Coronary artery (tissue), 2 donors: ENCODE results near the gene HMCN2.

ENCODE experiments used
- DNase-seq: peaks from one replicate; pipeline ENCODE4 v3.0.0-alpha.2; 2017; ENCODE audit warnings: low spot score
- H3K27ac ChIP-seq, 2 donors: fragments of 200-600 bp; sonication (generic); one replicate each; pipeline ENCODE4 v1.5.1; 2016 to 2019
- H3K4me3 ChIP-seq: fragments of 200-600 bp; sonication (generic); 2 replicates; pipeline ENCODE4 v1.5.1; 2016; ENCODE audit warnings: mild to moderate bottlenecking, moderate library complexity
- TF ChIP-seq, protein P1 (sequence below): fragments of 200-600 bp; sonication (generic); IDR thresholded peaks from one replicate; pipeline ENCODE4 v1.5.1; 2019; ENCODE audit warnings: antibody characterized with exemption

Gene HMCN2

DNA sequence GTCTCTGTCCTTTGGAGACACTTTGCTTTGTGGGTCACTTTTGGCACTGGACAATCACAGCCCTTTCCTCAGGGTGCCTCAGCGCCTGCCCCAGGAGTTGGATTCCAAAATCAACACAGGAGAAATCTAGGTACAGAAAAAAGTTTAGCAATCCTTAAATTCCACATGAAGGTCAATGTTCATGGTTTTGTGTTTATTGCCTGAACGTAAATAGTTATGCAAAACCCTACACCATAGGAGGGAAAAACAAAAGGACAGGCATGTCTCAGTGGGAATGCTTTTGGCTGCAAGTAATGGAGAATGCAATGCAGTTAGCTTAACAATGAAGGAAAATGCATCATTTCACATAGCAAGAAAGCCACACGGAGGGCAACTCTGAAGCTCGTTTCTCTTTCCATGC is 6.5 kb upstream of the HMCN2 start:
- DNase-seq = no peak

DNA sequence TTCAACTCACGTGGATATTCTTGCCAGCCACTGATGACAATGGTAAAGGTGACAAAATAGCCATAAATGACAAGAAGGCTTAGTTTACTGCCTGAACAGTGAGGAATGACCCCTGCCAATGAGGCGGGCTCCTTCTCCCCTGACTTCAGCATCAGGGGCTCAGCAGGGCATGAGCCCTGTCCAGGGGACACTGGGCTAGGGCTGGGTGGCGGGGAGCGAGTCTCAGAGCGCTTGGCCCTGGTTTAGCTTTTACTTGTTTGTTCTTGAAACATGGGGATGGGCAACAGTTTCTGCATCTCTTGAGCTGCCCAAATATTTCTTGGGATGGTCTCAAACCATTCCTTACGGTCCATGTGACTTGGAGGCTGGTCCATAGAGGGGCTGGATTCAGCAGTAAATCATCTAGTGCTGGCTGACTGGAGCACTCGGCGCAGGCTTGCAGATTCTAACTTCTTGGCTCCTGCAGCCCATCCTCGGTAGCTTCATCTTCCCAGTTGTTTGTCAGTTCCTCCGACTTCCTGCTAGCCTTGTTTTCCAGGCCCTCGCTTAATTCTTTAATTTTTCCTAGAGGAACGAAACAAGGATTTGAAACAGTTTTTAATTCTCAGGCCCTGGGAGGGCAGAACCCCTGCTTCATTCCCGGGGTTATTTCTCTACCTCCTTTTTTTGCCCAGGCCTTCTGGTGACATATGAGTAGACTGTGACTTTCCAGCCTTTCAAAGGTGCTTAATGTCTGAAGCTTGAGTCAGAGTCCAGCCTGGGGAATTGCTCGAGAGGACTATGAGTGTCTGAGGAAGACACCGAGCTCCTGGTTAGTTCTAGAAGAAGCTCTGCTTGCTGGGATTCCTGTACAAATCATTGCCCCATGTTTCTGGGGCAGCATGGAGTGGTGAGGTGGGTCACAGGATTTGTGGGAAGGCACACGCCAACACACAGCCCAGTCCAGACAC is 4.5 kb upstream of the HMCN2 start:
- TF ChIP-seq, protein P1, sequence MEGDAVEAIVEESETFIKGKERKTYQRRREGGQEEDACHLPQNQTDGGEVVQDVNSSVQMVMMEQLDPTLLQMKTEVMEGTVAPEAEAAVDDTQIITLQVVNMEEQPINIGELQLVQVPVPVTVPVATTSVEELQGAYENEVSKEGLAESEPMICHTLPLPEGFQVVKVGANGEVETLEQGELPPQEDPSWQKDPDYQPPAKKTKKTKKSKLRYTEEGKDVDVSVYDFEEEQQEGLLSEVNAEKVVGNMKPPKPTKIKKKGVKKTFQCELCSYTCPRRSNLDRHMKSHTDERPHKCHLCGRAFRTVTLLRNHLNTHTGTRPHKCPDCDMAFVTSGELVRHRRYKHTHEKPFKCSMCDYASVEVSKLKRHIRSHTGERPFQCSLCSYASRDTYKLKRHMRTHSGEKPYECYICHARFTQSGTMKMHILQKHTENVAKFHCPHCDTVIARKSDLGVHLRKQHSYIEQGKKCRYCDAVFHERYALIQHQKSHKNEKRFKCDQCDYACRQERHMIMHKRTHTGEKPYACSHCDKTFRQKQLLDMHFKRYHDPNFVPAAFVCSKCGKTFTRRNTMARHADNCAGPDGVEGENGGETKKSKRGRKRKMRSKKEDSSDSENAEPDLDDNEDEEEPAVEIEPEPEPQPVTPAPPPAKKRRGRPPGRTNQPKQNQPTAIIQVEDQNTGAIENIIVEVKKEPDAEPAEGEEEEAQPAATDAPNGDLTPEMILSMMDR = no peak
- DNase-seq = no peak
- no peak overlapping the region for H3K27ac ChIP-seq
- no peak overlapping the region for H3K4me3 ChIP-seq

More for the DNA sequence above, 6.5 kb upstream of the HMCN2 start:
- Histone ChIP-seq H3K27ac (no peak overlapping the region), H3K4me3 (no peak overlapping the region)
- TF ChIP-seq, protein P1 = no peak

DNA sequence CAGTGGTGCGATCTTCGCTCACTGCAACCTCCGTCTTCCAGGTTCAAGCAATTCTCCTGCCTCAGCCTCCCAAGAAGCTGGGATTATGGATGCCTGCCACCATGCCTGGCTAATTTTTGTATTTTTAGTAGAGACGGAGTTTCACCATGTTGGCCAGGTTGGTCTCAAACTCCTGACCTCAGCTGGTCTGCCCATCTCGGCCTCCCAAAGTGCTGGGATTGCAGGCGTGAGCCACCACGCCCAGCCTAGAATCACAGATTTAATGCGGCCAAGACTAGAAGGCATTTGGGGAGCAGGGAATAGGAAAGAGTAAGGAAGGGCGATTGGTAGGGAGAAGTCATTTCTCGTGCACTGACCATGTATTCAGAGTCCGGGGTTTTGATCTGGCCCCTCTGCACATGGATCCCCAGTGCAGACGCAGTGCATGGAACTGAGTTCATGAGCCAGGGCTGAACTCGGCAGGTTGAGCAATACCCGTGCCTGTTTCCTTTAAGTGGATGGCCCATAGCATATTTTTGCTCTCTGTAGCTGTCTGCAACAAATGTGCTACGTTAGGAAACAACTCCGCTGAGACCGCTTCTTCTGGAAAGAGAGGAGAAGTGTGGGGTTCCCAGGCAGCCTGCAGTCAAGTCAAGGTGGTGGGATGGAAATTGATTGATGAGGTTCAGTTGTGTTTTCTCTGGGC is 3.4 kb upstream of the HMCN2 start:
- no peak for DNase-seq
- no peak overlapping the region for H3K27ac ChIP-seq

DNA sequence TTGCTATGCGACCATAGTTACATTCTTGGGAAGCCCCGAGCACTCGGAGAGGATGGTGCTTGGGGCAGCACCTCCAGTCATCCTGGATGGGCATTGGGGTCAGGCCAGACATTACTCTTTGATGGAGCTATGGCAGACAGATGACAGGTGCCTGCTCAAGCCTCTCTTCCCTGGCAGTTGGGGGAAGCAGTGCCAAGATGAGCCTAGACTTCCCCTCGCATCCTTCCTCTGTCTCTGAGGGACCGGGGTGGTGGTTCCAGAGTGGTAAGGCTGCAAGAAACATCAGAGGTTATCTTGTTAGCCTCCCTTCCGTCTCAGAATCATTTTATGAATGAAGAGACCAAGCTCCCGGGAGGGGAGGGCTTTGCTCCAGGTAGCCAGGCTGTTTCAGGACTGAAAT is 2.8 kb upstream of the HMCN2 start:
- Histone ChIP-seq H3K4me3 (no peak overlapping the region), H3K27ac (no peak overlapping the region)
- TF ChIP-seq, protein P1 = no peak
- DNase-seq = no peak

More for the DNA sequence above, 3.4 kb upstream of the HMCN2 start:
- TF ChIP-seq, protein P1 = no peak
- H3K4me3 ChIP-seq = no peak overlapping the region

DNA sequence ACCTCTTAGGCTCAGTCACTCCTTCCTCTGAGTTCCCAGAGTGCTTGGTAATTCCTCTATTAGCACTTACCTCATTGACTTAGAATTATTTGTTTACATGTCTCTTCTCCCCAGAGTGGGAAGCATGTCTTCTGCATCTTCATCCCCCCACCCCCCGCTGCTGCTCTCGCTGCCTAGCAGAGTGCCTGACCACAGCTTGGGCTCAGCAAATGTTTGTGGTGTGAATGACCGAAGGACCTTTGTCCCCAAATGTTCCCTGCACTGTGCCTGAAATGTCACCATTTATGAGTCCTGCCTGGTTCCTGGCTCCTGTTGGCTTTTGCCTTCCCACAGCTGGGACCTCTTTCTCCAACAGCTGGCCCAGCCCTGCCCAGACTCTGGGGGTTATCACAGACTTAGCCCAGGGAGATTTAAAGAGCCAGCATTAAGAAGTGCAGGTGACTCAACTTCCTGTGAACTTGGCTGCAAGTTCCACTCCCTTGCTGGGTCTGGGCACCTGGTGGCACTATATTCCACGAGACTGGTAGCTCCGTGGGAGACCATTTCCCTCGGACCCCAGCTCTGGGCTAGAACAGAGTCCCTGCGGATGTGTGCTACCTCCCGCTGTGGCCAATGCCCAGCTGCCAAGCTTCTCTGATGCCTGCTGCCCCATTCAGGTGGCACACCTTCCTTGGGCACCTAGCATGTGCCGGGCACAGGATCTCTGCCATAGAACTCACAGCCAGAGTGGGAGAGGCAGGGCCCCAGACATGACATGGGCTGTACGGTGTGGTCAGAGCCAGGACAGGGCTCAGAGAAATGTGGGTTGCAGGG is 1.8 kb upstream of the HMCN2 start:
- TF ChIP-seq, protein P1 = no peak
- H3K4me3 ChIP-seq = no peak overlapping the region
- no peak overlapping the region for H3K27ac ChIP-seq
- no peak for DNase-seq

DNA sequence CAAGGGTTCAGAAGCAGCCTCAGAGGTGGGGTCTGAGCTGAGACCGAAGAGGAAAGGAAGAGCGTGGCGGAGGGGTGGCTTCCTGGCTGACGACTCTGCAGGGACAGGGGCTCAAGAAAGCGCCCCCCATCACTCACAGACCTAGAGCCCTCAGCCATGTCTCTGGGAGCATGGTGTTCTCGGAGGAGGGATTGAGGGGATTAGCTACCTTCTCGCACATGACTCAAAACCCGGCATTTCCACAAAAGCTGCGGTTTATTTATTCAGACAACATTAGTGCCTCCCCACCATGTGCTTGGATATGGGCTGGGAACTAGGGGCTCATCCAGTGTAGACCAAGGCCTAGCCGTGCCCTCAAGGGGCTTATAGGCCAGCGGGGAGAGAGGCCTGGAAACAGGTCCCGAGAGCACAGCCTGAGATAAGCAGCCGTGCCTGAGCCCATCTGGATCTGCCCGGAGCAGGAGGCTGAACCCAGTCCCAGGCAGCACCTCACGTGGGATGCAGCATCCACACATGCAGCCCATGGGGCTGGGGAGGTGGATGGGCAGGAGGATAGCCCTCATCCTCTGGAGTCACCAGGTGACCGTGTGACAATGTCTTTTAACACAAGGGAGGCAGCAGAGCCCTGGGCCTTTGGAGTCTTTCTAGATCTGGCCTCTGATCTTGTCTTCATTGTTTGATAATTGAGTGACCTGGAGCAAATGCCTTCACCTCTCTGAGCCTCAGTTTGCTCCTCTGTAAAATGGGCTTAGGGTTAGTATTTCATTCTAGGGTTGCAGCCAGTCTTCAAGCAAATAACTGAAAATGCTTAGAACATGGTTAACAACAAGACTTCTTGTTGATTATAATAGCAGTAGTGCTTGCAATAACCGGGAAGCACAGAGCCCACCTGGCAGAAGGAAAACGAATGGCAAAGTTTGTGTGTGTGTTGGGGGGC is 878 bp upstream of the HMCN2 start:
- H3K4me3 ChIP-seq = peak overlapping the region; percentile 63
- DNase-seq = no peak
- H3K27ac ChIP-seq = no peak overlapping the region
- TF ChIP-seq, protein P1 = no peak
